LHCN-M2 (cell line): ENCODE data around the gene C1QL1. TPM values are rescaled to one million over a fixed set of nuclear protein-coding genes. Genes with fewer than 3 reads are reported as not detected.
"Not testable (repeated sequence)": the region's sequence is repeated elsewhere in the genome, so short reads cannot be mapped to it uniquely, and the experiment has no call there.

ENCODE experiments used
- DNase-seq: peaks from one replicate; pipeline ENCODE4 v3.0.0-alpha.2; 2012; ENCODE audit warnings: low read depth
- total RNA-seq: library from RNA; depleted of rRNA; stranded (reverse); fragments of >200 nt; gene quantifications from 2 replicates; pipeline ENCODE4 v1.2.3, GENCODE V29; 2014

The C1QL1 gene
- total RNA-seq, 1 experiment from 2014 or later = 2.5 TPM

- DNase-seq = no peak
These were observed 2.4 kb downstream of the C1QL1 start for GRCh38 chr17:44965481-44966234.

- no peak for DNase-seq
These were observed 6.2 kb downstream of the C1QL1 start for GRCh38 chr17:44961921-44962350.

DNA sequence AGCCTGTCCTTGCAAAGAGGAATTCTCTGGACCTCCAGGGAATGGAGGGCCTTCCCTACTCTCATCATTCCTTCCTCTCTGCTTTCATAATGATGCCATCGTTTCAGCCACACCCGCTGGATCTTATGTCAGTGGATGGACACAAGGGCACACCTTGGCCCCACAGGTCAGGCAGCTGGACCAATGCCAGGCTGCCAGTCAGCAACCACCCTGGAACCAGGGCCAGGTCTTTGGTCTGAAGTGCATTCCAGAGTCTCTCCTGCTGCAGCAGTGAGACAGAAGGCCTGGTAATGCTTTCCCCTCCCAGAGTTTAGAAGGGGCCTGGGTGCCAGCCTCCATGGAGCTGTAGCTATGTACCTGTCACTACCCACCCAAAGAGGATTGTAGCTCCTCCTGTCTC, 7.4 kb downstream of the C1QL1 start:
- no peak for DNase-seq

- DNase-seq = no peak
These were observed 8.1 kb downstream of the C1QL1 start for GRCh38 chr17:44959821-44960531.

- DNase-seq = no peak
These were observed 10.8 kb downstream of the C1QL1 start for GRCh38 chr17:44956998-44957981.

DNA sequence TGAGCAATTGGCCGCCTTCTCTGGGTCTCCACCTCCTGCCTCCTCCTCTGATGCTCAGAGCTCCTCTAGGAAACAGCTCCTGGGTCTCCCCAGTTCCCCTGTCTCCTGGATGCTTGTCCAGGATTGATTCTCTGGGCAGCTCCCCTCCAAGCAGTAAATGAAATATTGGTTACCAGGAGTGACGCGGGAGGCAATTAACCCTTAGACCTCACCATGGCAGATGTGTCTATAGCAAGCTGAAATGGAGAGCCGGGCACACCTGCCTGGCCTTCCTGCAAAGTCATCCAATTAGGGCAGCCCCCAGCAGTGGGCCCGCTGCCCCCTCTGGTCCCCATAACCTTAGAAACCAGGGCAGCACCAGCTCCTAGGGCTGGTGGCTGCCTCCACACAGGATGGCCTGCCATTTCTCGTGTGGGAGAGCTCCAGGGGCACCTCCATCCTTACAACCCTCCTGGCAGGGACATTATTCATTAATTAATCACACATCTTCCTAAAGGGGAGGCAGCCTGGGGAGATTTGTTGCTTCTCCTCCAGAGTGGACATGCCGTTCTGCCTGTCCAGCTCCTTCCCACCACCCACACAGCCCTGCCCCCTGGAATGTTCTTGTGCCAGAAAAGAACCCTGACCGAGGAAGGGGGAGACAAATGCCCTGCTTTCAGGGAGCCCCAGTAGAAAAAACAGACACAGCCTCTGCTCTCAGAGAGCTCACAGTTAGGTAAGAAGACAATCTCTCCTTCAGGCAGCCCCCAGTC, 12.3 kb downstream of the C1QL1 start:
- DNase-seq = no peak

DNA sequence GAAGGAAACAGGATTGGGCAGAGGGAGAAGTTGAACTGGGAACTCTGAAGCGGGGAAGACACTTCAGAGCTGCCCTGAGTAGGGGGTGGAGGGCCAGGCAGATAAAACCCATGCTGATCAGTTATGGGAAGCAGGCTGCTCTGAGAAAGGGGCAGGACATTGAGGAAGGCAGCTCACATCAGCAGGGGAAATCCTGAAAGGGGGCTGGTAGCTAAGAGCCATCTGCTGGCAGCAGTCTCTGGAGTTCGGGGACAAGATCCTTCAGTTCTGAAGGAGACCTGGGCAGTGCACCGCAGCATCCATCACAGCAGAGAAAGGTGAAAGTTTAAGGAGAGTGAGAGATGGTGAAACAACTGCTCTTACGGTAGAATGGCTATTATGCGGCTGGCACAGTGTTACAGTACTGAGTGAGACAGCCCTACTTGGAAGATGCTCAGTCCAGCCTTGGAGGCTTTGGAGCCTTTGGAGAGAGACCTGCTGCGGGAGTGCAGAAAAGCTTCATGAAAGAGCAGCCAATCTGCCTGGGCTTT, 15.1 kb downstream of the C1QL1 start:
- no peak for DNase-seq

- no peak for DNase-seq
These were observed 19.7 kb downstream of the C1QL1 start for GRCh38 chr17:44948315-44948795.

DNA sequence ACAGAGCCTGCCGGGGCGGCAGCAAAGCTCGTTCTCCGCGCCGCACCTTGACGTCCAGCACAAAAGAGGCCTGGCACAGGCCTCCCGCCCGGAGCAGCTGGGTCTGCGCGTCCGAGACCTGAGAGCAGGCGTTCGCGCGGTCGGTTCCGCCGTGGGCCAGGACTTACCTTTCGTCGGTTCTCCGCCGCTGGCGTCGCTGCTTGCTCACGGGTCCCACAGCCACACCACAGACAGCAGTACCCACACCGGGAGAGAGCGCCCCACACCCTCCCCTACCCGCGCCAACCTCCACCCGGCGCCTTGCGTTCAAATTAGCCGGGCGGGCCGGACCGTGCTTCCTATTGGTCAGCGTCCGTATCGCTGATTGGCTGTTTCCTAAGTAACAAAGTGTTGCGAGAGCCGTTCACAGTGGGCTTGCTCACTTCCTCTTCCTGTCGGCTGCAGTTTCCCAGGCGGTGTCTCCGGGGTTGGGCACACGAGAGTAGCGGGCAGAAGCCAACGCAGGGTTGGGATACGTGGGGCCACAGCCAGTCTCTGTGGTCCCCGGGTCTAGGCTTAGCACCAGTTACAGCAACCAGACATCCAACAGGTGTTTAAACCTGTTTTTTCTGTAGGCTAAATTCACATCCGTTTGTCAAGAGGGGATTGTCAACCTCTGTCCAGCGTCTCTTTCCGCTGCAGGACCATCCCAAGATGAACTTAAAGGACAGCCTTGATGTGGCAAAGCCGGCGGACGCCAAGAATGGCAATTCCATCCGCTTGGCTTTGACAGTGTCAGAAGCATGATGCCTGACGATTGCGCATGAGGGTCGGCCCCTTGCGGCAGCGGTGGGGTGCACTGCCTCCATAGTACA, 20.4 kb downstream of the C1QL1 start, which contains the start of gene KIF18B:
Gene KIF18B (minus strand): TSS at position 313 of the 854 bp plus-strand sequence. CDS start 11,429 bp downstream, outside the sequence.
- peak; percentile 97 for DNase-seq

DNA sequence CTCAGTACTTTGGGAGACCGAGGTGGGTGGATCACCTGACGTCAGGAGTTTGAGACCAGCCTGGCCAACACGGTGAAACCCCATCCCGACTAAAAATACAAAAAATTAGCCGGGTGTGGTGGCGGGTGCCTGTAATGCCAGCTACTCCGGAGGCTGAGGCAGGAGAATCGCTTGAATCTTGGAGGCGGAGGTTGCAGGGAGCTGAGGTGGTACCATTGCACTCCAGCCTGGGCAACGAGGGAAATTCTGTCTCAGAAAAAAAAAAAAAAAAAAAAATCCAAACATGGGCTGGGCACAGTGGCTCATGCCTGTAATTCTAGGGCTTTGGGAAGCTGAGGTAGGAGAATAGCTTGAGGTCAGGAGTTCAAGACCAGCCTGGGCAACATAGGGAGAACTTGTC, 22.5 kb downstream of the C1QL1 start:
- DNase-seq = not testable (repeated sequence)

GRCh38 chr17:44942456-44942855, 25.6 kb downstream of the C1QL1 start:
- DNase-seq = no peak

GRCh38 chr17:44941712-44942331, 26.3 kb downstream of the C1QL1 start:
- no peak for DNase-seq

DNA sequence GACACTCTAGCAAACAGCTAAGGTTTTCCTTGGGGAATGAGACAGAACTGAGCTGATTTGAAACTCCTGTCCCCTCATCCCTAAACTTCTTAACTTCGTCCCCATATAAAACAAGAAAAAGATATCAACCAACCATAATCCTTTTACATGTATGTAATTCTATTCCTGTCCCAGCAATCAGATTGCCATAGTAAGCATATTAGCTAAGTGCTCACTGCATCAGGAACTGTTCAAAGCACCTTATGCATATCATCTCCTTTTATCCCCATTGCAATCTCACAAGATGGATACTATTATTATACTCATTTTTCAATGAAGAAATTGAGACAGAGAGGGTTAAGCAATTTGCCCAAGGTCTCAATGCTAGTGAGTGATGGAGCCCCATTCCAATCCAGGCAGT, 27.3 kb downstream of the C1QL1 start:
- DNase-seq = no peak

DNA sequence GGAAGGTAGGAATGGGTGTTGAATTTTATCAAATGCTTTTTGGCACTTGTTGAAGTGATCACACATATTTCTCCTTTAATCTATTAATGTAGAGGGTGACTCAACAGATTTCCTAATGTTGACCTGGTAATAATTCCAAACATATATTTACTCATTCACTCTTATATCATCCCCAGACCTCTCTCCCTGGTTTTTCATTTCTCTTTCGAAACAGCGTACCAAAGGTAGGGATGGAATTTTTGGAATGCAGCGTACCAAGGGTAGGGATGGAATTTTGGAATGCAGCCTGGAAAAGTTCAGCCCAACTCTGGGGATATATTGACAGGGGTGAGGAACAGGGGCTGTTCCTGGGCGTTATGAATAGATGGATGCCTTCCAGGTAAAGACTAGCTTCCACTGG, 27.8 kb downstream of the C1QL1 start:
- no peak for DNase-seq

- no peak for DNase-seq
These were observed 33.0 kb downstream of the C1QL1 start for GRCh38 chr17:44935116-44935515.

GRCh38 chr17:44934745-44935105, 33.4 kb downstream of the C1QL1 start:
- DNase-seq = no peak

- no peak for DNase-seq
These were observed 34.0 kb downstream of the C1QL1 start for GRCh38 chr17:44933824-44934744.

DNA sequence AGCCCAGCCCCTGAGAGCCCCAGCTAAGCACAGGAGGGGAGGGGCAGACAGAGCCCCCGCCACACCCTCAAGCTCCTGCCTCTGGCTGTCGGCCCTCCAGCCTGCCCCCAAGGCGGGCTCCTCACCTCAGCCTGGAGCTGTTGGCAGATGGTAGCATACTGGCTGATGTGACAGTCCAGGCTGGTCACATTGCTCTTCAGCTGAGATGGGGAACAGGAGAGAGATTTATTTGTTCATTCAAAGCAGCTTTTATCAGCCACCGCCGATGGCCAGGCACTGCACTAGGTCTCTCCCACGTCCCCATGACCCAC, 35.4 kb downstream of the C1QL1 start:
- no peak for DNase-seq
